GM12878 (cell line): Measurements from ENCODE around the gene LEF1. TPM values are rescaled to one million over a fixed set of nuclear protein-coding genes. Genes with fewer than 3 reads are reported as not detected.

Experiments used
- EGR1 ChIP-seq, 2 experiments: IDR thresholded peaks; 1 replicate in 1 of 2; 2 replicates in 1 of 2; pipeline ENCODE4 v1.6.1; 2011 to 2012; ENCODE audit warnings: low read depth in 2 of 2, low read length in 2 of 2, borderline replicate concordance in 1 of 2, mild to moderate bottlenecking in 1 of 2, moderate library complexity in 1 of 2
- SUPT20H ChIP-seq: IDR thresholded peaks from 2 replicates; pipeline ENCODE4 v1.6.1; 2011; ENCODE audit warnings: low read depth, mild to moderate bottlenecking, low read length, moderate library complexity, borderline replicate concordance; ENCODE audit not compliant: control insufficient read depth
- SUZ12 ChIP-seq: fragments of 200-600 bp; sonication (generic); IDR thresholded peaks from one replicate; pipeline ENCODE4 v1.6.1; 2018; ENCODE audit warnings: antibody characterized with exemption, mild to moderate bottlenecking; ENCODE audit not compliant: unreplicated experiment
- polyA plus RNA-seq, 11 experiments: library from polyadenylated mRNA; depleted of rRNA in 4 of 11; unstranded in 6 of 11; stranded (reverse) in 5 of 11; fragments of >200 nt; fragmentation: Nextera tagmentation in 4 of 11; fragmentation: Illumina TruSeq in 1 of 11; extraction: Ambion mirVana in 4 of 11; extraction: Trizol in 1 of 11; gene quantifications; 1 replicate in 1 of 11; 2 replicates in 10 of 11; pipeline versions ENCODE4 v1.2.1 to v1.2.3, GENCODE V29; 2011 to 2016; ENCODE audit warnings: inconsistent platforms in 2 of 11, missing spikeins in 2 of 11, low read depth in 1 of 11
- total RNA-seq, 4 experiments: library from RNA; depleted of rRNA in 3 of 4; stranded (reverse); fragments of >200 nt in 3 of 4; fragmentation: Illumina TruSeq in 1 of 4; extraction: Trizol in 1 of 4; gene quantifications; 2 replicates each; pipeline versions ENCODE4 v1.2.1 to v1.2.3, GENCODE V29; 2013 to 2021
- TF ChIP-seq, protein P1 (sequence below): fragments of 450-650 bp; IDR thresholded peaks from 2 replicates; pipeline ENCODE4 v1.6.1; 2016; ENCODE audit warnings: mild to moderate bottlenecking, moderate library complexity, borderline replicate concordance
- TF ChIP-seq, protein P2 (sequence below): IDR thresholded peaks from 2 replicates; pipeline ENCODE4 v1.6.1; 2011; ENCODE audit warnings: borderline replicate concordance, low read depth, mild to moderate bottlenecking, moderate library complexity, mixed read lengths, low read length; ENCODE audit not compliant: insufficient read depth; ENCODE audit errors: extremely low read length
- TF ChIP-seq, protein P3 (sequence below): IDR thresholded peaks from 2 replicates; pipeline ENCODE4 v1.6.1; 2012; ENCODE audit warnings: low read depth, low read length, improper control_type of control experiment

Gene LEF1
- total and polyA plus RNA-seq, 10 of the 15 experiments (the other 5 are each of a cell fraction or from before 2014, with no cell fraction given): 10.2 to 38.1 (median 19.5) TPM

DNA sequence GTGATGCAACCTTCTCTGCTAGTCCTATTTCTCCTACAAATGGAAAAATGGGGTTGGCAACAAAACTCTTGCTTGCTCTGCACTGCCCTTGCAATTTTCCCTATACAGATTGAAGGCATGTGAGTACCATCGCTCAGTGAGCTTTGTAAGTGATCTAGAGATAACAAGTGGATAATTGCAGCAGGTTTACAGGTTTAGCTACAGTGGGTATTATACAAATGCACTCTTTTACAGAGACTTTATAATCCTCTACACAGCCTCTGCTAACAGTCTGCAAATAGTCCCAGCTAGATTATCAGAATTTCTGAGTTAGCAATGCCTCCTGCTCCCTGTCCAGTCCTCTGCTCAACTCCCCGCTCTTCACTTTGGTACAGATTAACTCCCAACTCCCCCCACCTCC lies 11.1 kb downstream of the LEF1 start (continued):
- TF ChIP-seq, protein P1, sequence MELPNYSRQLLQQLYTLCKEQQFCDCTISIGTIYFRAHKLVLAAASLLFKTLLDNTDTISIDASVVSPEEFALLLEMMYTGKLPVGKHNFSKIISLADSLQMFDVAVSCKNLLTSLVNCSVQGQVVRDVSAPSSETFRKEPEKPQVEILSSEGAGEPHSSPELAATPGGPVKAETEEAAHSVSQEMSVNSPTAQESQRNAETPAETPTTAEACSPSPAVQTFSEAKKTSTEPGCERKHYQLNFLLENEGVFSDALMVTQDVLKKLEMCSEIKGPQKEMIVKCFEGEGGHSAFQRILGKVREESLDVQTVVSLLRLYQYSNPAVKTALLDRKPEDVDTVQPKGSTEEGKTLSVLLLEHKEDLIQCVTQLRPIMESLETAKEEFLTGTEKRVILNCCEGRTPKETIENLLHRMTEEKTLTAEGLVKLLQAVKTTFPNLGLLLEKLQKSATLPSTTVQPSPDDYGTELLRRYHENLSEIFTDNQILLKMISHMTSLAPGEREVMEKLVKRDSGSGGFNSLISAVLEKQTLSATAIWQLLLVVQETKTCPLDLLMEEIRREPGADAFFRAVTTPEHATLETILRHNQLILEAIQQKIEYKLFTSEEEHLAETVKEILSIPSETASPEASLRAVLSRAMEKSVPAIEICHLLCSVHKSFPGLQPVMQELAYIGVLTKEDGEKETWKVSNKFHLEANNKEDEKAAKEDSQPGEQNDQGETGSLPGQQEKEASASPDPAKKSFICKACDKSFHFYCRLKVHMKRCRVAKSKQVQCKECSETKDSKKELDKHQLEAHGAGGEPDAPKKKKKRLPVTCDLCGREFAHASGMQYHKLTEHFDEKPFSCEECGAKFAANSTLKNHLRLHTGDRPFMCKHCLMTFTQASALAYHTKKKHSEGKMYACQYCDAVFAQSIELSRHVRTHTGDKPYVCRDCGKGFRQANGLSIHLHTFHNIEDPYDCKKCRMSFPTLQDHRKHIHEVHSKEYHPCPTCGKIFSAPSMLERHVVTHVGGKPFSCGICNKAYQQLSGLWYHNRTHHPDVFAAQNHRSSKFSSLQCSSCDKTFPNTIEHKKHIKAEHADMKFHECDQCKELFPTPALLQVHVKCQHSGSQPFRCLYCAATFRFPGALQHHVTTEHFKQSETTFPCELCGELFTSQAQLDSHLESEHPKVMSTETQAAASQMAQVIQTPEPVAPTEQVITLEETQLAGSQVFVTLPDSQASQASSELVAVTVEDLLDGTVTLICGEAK: no peak
- no peak for TF ChIP-seq EGR1 (IDR thresholded peaks at IDR 0.05; ENCODE audit: borderline replicate concordance in 1 of 2, low read depth in 2 of 2, low read length in 2 of 2)
- TF ChIP-seq, protein P2, sequence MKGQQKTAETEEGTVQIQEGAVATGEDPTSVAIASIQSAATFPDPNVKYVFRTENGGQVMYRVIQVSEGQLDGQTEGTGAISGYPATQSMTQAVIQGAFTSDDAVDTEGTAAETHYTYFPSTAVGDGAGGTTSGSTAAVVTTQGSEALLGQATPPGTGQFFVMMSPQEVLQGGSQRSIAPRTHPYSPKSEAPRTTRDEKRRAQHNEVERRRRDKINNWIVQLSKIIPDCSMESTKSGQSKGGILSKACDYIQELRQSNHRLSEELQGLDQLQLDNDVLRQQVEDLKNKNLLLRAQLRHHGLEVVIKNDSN: no peak
- TF ChIP-seq SUPT20H: no peak
- TF ChIP-seq SUZ12: no peak
- TF ChIP-seq, protein P3, sequence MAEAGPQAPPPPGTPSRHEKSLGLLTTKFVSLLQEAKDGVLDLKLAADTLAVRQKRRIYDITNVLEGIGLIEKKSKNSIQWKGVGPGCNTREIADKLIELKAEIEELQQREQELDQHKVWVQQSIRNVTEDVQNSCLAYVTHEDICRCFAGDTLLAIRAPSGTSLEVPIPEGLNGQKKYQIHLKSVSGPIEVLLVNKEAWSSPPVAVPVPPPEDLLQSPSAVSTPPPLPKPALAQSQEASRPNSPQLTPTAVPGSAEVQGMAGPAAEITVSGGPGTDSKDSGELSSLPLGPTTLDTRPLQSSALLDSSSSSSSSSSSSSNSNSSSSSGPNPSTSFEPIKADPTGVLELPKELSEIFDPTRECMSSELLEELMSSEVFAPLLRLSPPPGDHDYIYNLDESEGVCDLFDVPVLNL: no peak
